ENCODE measurements around the gene TECPR1.

GRCh38 chr7:98241674-98242241, 10.3 kb downstream of the TECPR1 start:
- TF ChIP-seq, protein P1, sequence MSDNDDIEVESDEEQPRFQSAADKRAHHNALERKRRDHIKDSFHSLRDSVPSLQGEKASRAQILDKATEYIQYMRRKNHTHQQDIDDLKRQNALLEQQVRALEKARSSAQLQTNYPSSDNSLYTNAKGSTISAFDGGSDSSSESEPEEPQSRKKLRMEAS (IDR thresholded peaks at IDR 0.05), result no peak
- no peak for TF ChIP-seq REST (IDR thresholded peaks at IDR 0.05; ENCODE audit: low read depth)
- TF ChIP-seq NFIC (IDR thresholded peaks at IDR 0.05), result no peak
- no peak for TF ChIP-seq RAD21 (IDR thresholded peaks at IDR 0.05; ENCODE audit: low read depth)
- no peak for TF ChIP-seq TAF1 (IDR thresholded peaks at IDR 0.05; ENCODE audit: low read depth)
- no peak for TF ChIP-seq YY1 (IDR thresholded peaks at IDR 0.05; ENCODE audit: low read depth)
- no peak for TF ChIP-seq TCF12 (IDR thresholded peaks at IDR 0.05; ENCODE audit: low read depth)
- TF ChIP-seq EP300 (IDR thresholded peaks at IDR 0.05; ENCODE audit: borderline replicate concordance), result no peak

All from Ishikawa (cell line).